ENCODE data around the gene CLDN1.

CLDN1 gene

DNA sequence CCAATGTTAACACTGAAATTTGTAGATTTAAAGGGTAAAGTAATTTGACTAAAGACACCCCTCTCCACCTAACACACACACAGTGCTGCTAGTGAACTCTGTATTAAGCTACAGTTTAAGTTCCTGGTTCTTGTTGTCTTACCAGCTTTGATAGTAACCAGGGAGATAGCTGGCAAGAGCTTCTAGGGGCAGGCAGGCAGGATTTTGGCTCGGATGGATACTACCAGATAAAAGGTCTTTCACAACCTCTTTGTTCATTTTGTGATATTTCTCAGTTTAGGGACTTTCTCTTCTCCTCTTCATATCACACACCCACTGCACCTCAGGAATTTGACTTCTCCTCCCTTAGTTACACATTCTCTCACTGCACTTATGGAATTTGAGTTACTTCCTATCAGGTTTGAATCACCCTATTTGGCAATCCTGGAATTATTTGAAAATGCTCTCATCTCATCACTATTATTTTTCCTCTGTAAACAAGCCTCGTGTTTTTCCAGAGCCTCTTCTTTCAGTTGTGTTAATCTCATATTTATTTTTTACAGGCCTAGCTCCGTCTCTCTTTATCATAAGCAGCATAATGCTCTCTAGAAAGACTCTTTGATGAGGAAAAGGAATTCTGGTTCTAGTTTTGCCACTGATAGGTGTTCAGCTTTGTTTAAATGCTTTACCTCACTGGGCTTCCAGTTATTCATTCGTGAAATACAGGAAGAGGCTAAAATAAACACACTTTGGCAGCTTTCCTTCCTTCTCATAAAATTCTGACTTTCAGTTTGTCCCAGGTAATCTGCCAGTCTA lies 23.0 kb upstream of the CLDN1 start:
- Histone ChIP-seq H2AFZ (ENCODE audit: low read length) (no peak overlapping the region), H3K36me3 (replicated peaks; ENCODE audit: insufficient read depth, low read length) (no peaks in the 10 kb centered on the region), H3K9me3 (replicated peaks; ENCODE audit: insufficient read depth, low read length) (no peaks in the 10 kb centered on the region), H3K27me3 (replicated peaks; ENCODE audit: insufficient read depth, low read length) (no peaks in the 10 kb centered on the region), H3K4me1 (ENCODE audit: low read length) (no peaks in the 10 kb centered on the region), H3K4me3 (ENCODE audit: low read length) (no peak overlapping the region), H4K20me1 (ENCODE audit: insufficient read depth, low read length) (no peaks in the 10 kb centered on the region), H3F3A (ENCODE audit: insufficient read depth, low read length) (no peaks in the 10 kb centered on the region), H3K9ac (ENCODE audit: low read length) (no peak overlapping the region), H3K4me2 (ENCODE audit: low read depth, low read length) (no peak overlapping the region), H3K27ac (ENCODE audit: low read length) (no peak overlapping the region), H3K79me2 (ENCODE audit: low read length) (no peaks in the 10 kb centered on the region), H3K9me2 (replicated peaks; ENCODE audit: insufficient read depth, low read length) (no peaks in the 10 kb centered on the region)
- DNase-seq, result no peak
- TF ChIP-seq, protein P1, sequence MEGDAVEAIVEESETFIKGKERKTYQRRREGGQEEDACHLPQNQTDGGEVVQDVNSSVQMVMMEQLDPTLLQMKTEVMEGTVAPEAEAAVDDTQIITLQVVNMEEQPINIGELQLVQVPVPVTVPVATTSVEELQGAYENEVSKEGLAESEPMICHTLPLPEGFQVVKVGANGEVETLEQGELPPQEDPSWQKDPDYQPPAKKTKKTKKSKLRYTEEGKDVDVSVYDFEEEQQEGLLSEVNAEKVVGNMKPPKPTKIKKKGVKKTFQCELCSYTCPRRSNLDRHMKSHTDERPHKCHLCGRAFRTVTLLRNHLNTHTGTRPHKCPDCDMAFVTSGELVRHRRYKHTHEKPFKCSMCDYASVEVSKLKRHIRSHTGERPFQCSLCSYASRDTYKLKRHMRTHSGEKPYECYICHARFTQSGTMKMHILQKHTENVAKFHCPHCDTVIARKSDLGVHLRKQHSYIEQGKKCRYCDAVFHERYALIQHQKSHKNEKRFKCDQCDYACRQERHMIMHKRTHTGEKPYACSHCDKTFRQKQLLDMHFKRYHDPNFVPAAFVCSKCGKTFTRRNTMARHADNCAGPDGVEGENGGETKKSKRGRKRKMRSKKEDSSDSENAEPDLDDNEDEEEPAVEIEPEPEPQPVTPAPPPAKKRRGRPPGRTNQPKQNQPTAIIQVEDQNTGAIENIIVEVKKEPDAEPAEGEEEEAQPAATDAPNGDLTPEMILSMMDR (IDR thresholded peaks at IDR 0.05; ENCODE audit: low read length), result no peak
- TF ChIP-seq EZH2phosphoT487 (IDR thresholded peaks at IDR 0.05; ENCODE audit: low read length) (no peak), EZH2 (optimal IDR thresholded peaks at IDR 0.05; ENCODE audit: low read depth, low read length) (no peak)

DNA sequence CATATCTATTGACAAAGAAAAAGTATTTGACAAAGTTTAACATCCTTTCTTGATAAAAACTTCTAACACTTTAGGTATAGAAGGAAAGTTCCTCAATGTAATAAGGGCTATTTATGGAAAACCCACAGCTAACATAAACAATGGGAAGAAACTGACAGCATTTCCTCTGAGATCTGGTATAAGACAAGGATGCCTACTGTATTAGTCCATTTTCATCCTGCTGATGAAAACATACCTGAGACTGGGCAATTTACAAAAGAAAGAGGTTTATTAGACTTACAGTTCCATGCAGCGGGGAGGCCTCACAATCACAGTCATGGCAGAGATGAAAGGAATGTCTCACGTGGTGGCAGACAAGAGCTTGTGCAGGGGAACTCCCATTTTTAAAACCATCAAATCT lies 17.8 kb upstream of the CLDN1 start:
- no peaks in the 10 kb centered on the region for H3K27me3 ChIP-seq (replicated peaks; ENCODE audit: insufficient read depth, low read length)
- no peaks in the 10 kb centered on the region for H3K4me1 ChIP-seq (ENCODE audit: low read length)
- DNase-seq, result no peak
- no peak overlapping the region for H3K4me3 ChIP-seq (ENCODE audit: low read length)
- no peaks in the 10 kb centered on the region for H3K9me3 ChIP-seq (replicated peaks; ENCODE audit: insufficient read depth, low read length)
- H3K9me2 ChIP-seq (replicated peaks; ENCODE audit: insufficient read depth, low read length), result no peaks in the 10 kb centered on the region
- H3K79me2 ChIP-seq (ENCODE audit: low read length), result no peaks in the 10 kb centered on the region
- no peak overlapping the region for H2AFZ ChIP-seq (ENCODE audit: low read length)
- no peaks in the 10 kb centered on the region for H3F3A ChIP-seq (ENCODE audit: insufficient read depth, low read length)
- H3K36me3 ChIP-seq (replicated peaks; ENCODE audit: insufficient read depth, low read length), result no peaks in the 10 kb centered on the region
- no peak overlapping the region for H3K4me2 ChIP-seq (ENCODE audit: low read depth, low read length)
- H4K20me1 ChIP-seq (ENCODE audit: insufficient read depth, low read length), result no peaks in the 10 kb centered on the region
- TF ChIP-seq, protein P1 (IDR thresholded peaks at IDR 0.05; ENCODE audit: low read length), result no peak
- TF ChIP-seq EZH2 (optimal IDR thresholded peaks at IDR 0.05; ENCODE audit: low read depth, low read length) (no peak), EZH2phosphoT487 (IDR thresholded peaks at IDR 0.05; ENCODE audit: low read length) (no peak)
- H3K9ac ChIP-seq (ENCODE audit: low read length), result no peak overlapping the region
- no peak overlapping the region for H3K27ac ChIP-seq (ENCODE audit: low read length)

DNA sequence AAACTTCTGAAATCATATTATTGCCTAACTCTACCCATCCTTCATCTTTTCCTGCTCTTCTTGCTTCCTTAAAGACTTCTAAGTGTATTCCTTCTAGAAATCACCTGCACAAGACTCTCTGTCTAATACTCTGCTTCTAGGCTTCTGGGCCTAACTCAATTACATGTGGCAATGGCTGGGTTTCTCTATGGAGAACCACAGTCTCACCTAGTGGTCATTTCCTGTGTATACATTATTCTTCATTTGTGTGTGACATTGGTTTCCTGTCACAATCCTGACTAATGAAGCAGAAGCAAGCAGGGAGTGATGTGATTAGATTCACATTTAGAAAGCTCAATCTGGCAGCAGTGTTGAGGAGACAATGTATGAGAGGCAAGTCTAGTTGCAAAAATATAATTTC lies 16.9 kb upstream of the CLDN1 start:
- H3K9ac ChIP-seq (ENCODE audit: low read length), result no peak overlapping the region
- no peaks in the 10 kb centered on the region for H3K36me3 ChIP-seq (replicated peaks; ENCODE audit: insufficient read depth, low read length)
- H3K27me3 ChIP-seq (replicated peaks; ENCODE audit: insufficient read depth, low read length), result no peaks in the 10 kb centered on the region
- no peak overlapping the region for H2AFZ ChIP-seq (ENCODE audit: low read length)
- no peak overlapping the region for H3K4me3 ChIP-seq (ENCODE audit: low read length)
- H4K20me1 ChIP-seq (ENCODE audit: insufficient read depth, low read length), result no peaks in the 10 kb centered on the region
- no peaks in the 10 kb centered on the region for H3K4me1 ChIP-seq (ENCODE audit: low read length)
- H3K9me2 ChIP-seq (replicated peaks; ENCODE audit: insufficient read depth, low read length), result no peaks in the 10 kb centered on the region
- H3K9me3 ChIP-seq (replicated peaks; ENCODE audit: insufficient read depth, low read length), result no peaks in the 10 kb centered on the region
- no peaks in the 10 kb centered on the region for H3F3A ChIP-seq (ENCODE audit: insufficient read depth, low read length)
- DNase-seq, result peak; percentile 35
- H3K79me2 ChIP-seq (ENCODE audit: low read length), result no peaks in the 10 kb centered on the region
- H3K4me2 ChIP-seq (ENCODE audit: low read depth, low read length), result no peak overlapping the region
- no peak for TF ChIP-seq EZH2phosphoT487 (IDR thresholded peaks at IDR 0.05; ENCODE audit: low read length)
- TF ChIP-seq, protein P1 (IDR thresholded peaks at IDR 0.05; ENCODE audit: low read length), result peak; percentile 27; the same call in 1 of the 2 replicates
- no peak overlapping the region for H3K27ac ChIP-seq (ENCODE audit: low read length)

Data from MM.1S (cell line).